HG03378 (cell line): Measurements from ENCODE around the gene HOXC13.

Experiments used
- ATAC-seq: cut with Tn5 transposase; IDR thresholded peaks from one replicate; pipeline ENCODE4 v1.9.1; 2021; ENCODE audit warnings: mild to moderate bottlenecking, moderate library complexity; ENCODE audit not compliant: unreplicated experiment

The HOXC13 gene

DNA sequence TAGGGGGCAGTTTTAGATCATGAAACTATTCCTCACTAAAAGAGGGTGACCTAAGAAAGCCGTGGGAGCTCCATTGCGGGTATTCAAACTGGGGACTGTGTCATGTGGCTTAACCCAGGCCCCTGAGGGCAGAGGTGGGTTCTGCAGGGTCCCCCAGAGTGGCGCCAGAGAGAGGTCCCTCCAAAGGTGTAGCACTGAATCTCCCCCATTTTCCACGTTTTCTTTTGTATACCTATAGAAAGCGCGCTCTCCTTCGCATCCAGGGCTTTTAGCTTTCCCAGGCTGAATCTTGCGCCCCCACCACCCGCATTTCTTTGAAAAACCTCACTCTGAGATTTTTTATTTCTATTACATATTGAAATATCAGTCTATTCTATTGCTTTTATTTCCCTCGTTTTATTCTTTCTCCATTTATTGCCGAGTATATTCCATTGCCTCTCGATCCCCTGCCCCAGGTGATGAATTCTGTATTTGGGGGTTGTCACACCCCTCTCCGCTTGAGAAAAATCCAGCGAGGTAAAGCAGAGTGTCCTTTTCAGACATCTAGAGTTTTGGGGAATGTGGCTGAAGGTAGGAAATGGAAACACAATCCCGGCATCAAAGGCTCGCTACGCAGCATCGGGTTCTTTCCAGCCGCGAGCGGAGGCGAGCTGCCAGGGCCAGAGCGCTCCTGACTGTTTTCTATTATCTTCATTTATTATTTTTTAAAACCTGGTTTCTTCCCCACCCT lies 870 bp upstream of the HOXC13 start:
- ATAC-seq = no peak

DNA sequence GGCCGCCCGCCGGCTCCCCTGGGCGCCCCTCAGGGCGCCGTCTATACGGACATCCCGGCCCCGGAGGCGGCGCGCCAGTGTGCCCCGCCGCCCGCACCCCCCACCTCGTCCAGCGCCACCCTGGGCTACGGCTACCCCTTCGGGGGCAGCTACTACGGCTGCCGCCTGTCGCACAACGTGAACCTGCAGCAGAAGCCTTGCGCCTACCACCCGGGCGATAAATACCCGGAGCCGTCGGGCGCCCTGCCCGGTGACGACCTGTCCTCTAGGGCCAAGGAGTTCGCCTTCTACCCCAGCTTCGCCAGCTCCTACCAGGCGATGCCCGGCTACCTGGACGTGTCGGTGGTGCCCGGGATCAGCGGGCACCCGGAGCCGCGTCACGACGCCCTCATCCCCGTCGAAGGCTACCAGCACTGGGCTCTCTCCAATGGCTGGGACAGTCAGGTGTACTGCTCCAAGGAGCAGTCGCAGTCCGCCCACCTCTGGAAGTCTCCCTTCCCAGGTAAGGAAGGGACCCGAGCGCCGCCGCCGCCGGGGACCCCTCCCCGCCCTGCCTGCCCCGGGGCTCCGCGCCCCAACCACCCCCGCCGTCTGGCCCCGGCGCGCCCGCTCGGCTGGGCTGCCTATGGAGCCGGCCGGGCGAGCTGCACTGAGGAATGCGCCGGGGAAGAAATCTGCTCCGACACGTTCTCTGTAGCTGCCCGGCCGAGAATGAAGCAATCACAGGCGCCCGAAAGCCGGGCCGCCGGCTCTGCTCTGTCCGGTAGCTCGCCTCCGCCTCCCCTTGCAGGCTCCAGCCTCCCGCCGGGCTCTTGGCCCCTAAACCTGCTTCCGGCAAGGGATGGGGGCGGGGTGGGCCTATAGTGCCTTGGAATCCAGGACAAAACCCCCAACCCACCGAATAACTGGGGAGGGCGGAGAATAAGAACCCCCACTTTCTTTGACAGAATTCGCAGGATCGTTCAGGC lies 794 bp downstream of the HOXC13 start:
- no peak for ATAC-seq

DNA sequence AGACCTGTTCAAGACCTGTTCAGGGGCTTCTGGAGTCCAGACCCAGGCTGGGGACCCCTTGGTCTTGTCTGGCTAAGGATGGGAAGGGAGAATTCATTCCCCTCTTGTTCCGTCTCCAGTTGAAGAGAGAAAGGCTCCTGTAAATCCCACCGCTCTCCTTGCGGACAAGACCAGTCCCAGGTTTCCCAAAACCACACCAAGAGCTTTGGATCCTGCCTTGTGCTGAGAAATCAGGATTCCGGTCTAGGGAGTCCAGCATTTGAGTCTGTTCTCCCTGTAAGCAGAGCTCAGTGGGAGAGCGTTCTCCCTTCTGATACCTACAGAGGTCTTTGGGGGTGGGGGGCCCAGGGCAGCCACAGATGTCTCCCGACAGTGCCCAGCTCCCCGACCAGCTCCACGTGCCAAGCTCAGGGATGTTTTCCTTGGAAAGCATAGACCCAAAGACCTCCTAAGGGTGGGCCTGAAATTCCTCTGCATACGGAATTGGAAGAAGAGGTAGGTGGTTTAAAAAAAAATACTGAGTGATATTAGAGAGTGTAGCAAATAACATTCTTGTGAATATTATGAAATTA lies 1.9 kb downstream of the HOXC13 start:
- ATAC-seq = no peak

DNA sequence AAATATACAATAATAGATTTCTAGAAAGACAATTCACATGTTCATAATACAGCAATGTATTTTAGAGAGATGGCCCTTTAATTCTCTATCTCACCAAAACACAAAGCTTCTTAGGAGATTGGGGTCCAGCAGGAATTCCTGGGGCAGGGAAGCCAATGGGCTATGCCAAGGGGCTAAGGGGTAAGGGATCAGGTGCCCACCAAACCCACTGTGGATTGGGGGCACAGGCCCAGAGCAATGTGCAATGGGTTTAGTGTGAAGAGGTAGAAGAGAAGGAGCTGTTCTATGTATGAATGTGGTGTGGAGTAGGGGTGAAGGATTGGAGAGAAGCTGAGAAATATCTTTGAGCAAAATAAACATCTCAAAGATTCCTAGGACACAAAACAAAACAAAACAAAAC lies 2.6 kb downstream of the HOXC13 start:
- ATAC-seq = no peak

DNA sequence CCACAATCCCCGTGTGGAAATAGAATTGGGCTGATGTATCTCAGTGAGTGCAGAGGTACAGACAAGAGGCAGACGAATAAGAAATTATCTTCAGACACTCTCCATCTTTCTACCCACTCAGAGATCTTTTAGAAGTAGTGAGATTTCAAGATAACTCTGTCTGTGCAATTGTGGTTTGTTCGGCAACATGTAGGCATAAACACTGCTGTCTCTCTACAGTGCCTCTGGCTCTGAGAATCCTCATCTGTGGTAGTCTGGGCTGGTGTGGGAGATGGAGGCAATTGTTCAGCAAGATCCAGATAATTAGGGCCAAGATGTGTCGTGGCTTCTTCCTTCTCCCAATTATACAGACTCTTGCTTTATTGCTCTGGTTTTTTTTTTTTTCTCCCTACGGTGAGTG lies 3.1 kb downstream of the HOXC13 start:
- ATAC-seq = no peak

DNA sequence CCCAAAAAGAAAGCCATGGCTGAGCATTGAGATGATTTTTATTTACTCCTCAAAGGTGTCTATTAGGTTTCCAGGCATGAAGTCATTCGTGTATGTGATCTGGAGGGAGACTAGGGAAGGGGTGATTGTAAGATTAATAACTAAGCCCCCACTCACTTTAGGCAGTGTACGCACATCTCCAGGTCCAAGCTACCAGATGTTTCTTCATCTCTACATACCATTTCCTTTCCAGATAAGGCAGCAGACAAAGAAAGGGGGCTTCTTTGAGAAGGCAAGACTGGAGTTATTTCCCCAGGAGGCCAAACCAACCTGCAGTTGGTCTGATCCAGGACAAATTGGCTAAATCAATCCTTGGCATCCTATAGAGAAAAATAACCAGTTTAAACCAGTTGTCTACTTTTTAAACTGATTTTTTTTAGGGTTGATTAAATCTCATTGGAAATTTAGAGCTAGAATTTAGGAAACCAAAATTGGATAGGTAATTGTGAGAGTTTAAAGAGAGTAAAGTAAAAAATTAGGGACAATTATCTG lies 3.9 kb downstream of the HOXC13 start:
- no peak for ATAC-seq

DNA sequence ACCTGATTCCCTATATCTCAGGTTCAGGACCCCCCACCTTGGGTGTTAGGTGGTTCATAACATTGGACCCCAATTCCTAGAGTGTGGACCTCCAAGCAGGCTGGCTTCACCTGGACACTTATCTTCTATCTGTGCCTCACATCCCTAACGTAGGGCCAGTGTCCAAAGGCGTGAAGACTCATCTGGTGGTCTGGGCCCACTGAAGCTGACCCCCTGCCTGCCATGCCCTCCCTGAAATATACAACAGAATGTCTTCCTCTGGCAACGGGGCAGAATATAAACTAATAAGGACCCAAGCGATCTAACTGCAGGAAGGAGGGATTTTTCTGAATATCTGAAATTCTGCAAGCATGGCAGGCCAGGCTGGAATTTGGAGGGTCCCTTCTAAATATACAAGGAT lies 5.6 kb downstream of the HOXC13 start:
- no peak for ATAC-seq

DNA sequence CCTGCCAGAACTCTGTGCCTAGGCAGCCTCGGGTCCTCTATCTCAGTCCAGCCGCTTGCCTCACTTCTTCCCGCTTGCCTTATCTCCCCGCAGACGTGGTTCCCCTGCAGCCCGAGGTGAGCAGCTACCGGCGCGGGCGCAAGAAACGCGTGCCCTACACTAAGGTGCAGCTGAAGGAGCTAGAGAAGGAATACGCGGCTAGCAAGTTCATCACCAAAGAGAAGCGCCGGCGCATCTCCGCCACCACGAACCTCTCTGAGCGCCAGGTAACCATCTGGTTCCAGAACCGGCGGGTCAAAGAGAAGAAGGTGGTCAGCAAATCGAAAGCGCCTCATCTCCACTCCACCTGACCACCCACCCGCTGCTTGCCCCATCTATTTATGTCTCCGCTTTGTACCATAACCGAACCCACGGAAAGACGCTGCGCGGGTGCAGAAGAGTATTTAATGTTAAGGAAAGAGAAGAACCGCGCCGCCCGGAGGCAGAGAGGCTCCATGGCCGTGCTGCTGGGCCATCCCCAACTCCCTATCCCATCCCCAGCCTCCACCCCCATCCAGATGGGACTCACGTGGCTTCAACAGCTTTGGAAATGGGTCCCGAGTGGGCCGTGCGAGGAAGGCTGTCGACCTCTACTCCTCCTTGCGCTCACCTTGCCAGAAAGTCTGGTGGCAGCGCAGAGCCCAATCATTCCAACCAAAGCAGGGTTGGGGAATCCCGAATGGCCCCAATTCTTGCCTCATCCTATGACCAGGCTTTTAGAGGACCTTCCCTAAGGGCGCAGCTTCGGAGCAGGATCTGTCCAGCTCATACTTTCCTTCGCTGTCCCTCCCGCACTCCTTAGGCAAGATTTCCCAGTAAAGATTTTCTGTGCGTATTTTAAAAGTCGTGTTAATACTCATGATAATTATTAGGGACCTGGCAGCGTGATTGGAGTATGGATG lies 6.5 kb downstream of the HOXC13 start:
- no peak for ATAC-seq

DNA sequence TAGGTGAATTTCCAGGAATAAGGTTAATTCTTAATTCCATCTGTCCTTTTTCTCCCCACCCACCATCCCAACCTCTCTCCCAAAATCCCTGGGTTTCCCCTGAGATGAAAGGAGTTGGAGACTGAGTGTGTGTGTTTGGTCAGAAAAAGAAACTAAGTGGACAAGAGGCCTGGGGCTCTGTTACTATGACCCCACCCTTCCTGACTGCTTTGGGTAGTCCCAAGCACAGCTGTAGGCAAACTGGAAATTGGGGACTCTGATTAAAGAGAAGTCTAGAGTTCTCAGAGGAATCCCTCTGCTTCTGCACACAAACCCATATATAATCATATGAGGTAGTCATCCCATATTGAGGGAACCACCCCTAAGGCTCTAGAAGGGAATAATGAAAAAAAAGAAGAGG lies 9.1 kb downstream of the HOXC13 start:
- ATAC-seq = no peak

DNA sequence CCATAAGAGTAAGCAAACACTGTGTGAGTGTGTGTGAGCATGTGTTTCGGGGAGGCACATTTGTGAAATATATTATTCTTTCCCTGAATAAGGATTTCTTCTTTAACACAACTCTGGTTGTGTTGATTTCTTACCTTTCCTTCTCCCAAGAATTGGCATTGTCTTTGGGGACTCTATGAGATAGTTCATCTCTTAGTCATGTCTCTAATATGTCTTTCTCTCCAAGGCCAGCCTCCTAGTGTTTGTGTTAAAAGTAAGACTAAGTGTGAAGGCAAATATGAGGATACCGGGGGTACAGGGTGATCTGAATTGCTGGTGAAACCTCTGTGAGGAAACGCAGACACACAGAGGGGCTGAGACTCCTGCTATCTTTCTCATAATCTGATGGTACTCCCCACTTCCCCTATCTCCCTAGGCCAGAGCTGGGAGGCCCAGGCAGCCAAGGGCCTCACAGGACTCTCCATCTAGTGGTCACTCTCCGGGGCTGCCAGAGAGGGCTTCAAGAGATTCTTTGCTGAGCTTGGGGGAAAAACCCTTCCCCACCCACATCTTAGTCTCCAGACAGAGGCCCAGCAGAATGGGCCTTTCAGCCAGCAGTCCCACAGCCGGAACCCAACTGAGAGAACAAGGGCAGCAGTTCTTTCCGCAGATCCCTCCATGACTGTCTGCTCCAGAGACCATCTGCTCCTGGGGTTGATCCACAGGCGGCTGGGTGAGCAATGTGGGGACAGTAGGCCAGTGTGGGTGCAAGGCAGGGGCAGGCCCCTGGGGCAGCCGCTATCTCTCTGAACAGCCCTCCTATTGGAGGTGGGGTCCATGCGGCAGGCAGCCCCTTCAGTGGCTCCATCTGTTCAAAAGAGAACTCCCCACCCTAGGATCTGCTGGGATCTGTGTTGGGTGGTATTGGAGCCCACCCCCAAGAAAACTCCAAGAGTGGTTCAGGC lies 10.3 kb downstream of the HOXC13 start:
- ATAC-seq = no peak

DNA sequence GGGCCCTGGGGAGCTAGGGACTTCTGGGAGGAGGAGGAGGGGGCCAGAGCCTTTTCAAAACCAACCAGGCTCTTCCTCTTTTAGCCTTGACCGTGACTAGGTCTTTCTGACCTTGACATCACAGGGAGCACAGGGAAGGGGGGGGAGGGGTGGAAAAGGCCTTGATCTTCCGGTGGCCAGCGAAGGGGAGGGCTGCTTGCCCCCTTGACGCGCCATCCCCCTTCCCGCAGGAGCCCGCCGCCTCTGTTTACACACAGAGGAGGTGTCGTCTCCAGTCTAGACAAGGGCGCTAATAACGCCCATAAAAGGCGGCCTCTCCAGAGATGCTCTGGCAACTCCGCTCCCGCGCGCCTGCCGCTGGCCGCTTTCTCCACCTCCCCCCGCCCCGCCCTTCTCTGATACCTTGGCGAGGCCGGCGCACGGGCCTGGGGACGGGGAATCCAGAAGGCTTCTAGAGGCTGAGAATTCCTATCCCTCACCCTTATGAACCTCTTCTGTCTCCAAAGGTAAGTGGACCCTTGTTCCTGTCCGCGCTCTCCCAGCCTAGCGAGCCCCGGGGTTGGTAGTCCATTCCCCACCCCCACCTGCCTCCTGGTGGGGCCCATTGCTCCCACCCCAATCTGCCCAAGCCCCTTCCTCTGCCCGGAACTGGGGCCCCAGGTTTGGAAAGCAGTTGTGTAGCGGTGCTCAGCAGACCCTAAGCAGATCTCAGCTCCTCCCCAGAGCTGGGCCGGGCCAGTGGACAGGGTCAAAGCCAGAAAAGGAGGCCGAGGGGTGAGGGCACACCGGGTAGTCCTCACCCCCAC lies 11.2 kb downstream of the HOXC13 start:
- ATAC-seq = no peak

DNA sequence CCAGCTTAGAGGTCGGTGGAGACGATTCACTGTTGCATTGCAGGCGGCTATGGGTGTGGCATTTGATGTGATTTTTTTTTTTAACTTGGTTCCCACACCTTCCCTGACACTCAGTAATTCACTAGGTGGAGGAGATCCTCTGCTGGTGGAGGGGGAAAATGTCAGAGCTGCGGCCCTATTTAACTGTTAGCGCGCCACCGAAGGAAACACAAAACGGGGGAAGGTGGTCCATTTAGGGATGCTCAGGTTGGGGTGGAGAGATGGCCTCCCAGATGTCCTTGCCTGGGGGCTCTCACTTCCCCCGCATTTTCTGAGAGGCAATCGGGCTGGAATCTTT lies 11.8 kb downstream of the HOXC13 start:
- ATAC-seq = no peak

DNA sequence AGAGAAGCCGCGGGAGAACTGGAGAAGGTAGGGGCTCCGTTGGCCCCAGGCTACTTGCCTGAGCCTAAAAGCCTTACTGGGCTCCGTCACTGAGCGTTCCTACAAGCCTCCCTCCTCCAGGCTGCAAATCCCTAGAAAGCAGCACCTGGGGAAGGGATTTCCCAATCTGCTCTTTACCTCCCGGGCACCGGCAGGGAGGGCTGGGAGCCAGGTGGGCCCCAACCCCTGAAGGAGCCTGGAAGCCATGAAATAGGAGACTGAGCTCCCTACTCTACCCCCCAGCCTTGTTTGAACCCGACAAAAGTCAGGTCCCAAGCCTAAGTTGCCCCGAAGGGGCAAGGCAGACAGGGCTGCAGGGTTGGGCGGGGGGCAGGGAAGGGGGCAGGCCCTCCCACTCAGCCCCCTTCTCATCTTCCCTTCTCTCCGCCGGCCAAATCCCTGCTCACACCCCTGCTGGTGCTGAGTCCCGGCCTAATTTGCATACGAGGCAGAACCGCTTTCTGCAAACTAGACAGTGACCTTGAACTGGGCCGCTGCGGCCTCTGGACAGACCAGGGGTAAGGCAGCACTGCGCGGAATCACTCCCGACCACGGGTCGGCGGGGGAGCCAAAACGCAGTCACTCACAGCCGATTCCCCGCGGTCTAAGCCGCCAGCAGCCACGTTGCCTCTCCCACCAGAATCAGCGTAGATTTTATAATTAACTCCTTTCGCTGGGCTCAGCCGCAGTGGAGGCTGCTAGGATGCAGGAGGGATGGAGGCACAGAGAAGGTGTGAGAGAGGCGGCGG lies 12.4 kb downstream of the HOXC13 start:
- ATAC-seq = no peak

DNA sequence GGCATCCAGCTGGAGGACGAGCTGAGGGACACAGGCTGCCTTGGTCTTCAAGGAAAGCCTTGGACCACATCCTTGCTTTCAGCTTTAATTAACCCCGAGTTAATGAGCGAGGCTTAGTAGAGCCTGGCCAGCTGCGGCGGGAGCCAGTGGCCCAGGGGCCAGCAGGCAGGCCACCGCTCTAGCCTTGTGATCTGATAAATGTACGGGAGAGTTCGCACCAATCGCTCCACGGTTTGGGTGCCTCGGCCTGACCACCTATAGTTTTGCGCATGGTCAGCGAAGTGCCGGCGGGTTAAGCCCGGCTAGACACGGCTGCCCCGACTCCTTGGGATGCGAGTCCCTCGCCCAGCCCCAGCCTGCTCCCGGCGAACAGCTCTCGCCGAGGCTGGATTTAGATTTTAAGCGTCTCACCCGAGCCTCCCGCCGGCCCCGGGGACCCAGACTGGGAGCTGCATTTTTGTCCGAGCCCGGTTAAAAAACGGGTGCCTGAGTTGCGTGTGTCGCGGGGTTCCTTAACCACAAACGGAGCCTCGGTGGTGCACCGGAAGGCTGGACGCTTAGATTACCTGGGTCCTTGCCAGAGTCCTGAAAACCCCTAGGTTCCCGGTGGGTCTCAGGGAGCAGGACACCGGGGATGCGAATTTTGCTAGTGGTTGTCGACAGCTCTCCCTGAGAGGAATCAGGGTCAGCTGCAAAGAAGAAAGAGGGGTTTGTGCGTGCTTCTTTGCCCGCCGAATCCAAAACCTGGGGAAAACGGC lies 13.1 kb downstream of the HOXC13 start:
- no peak for ATAC-seq

DNA sequence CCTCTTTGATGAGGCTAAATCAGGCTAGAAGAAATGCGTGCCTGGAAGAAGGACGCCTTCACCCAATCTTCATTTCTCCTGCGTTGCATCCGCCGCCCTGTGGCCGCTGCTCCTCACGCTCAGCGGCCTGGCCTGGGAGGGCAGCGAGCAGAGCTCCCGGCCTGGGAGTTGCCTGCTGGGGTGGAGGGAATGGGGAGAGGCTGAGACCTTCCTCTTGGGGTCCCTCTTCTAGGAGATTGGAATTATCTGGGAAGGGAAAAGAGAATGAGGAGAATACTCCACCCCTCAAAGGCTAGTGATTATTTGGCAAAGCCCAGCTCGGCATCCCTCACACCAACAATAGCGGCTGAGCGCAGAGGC lies 13.7 kb downstream of the HOXC13 start:
- no peak for ATAC-seq

DNA sequence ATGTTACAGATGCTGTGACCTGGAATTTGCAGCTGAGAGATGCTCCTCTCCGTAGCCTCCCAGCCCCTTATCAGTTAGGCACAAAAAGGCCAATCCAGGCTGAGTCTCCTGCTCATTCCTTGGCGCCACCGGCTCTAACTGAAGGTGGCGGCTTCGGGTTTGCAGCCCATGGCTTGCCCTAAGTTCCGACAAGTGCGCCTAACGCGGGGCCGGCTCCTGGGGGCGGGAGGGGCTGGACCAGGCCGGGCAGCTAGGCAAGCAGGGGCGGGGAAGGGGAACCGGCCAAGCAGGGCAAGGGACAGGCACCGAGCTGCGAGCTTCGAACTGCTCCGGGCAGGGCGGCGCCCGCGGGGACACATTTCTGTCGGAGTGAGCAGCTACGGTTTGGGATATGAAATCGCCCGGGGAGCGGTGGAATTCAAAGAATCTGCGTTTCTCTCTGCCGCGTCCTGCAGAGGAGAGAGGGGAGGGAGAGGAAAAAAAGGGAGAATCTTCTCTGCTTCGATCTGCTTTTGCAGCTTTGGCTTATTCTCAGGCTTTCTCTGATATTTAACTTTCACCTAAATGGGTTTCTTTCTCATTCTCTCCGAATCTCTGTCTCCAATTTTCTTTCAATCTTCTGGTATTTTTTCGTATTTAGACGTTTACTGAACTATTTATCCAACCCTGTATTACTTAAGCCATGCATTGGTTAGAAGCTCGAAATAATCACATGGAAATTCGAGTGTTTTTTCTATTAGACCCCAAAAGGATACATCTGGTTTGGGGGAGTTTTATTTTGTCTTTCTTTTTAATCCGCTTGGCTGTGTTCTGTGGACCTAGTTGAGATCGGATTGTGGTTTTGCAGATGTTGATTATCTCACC lies 14.5 kb downstream of the HOXC13 start:
- no peak for ATAC-seq
